SU-DHL-6 (cell line): Measurements from ENCODE around the gene SHF.

Experiments
- EZH2phosphoT487 ChIP-seq: fragments of 200-600 bp; sonication (generic), shearing (Covaris generic); conservative IDR thresholded peaks from 2 replicates; pipeline ENCODE4 v1.6.1; 2018; ENCODE audit warnings: mild to moderate bottlenecking, antibody characterized with exemption, low read length, moderate library complexity, mixed read lengths
- TF ChIP-seq, protein P1 (sequence below): fragments of 200-600 bp; sonication (generic); IDR thresholded peaks from one replicate; pipeline ENCODE4 v1.5.1; 2017; ENCODE audit warnings: antibody characterized with exemption, mild to moderate bottlenecking, low read length, moderate library complexity; ENCODE audit not compliant: insufficient read depth, poor library complexity, severe bottlenecking

GRCh38 chr15:45132844-45133560 is 54.8 kb downstream of the SHF start:
- no peak for TF ChIP-seq EZH2phosphoT487
- TF ChIP-seq, protein P1, sequence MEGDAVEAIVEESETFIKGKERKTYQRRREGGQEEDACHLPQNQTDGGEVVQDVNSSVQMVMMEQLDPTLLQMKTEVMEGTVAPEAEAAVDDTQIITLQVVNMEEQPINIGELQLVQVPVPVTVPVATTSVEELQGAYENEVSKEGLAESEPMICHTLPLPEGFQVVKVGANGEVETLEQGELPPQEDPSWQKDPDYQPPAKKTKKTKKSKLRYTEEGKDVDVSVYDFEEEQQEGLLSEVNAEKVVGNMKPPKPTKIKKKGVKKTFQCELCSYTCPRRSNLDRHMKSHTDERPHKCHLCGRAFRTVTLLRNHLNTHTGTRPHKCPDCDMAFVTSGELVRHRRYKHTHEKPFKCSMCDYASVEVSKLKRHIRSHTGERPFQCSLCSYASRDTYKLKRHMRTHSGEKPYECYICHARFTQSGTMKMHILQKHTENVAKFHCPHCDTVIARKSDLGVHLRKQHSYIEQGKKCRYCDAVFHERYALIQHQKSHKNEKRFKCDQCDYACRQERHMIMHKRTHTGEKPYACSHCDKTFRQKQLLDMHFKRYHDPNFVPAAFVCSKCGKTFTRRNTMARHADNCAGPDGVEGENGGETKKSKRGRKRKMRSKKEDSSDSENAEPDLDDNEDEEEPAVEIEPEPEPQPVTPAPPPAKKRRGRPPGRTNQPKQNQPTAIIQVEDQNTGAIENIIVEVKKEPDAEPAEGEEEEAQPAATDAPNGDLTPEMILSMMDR = no peak
